ENCODE measurements around the gene RDH16. TPM values are rescaled to one million over a fixed set of nuclear protein-coding genes. Genes with fewer than 3 reads are reported as not detected.

Gene RDH16
- total RNA-seq, 1 experiment from 2014 or later, result 0.59 TPM

GRCh38 chr12:57006809-57007475 lies 49.5 kb upstream of the RDH16 start:
- ATAC-seq, result peak; percentile 27; the same call in 1 of the 2 replicates
- POLR2A ChIA-PET, result no interaction called here

More at GRCh38 chr12:57006809-57007475, 49.5 kb upstream of the RDH16 start:
- H3K9ac ChIP-seq (ENCODE audit: low read length), result peak overlapping the region; percentile 39
- peaks cover 4 to 25% of the 10 kb centered on the region in 2 experiments; a peak in 3 of 4 replicates for H3K4me1 ChIP-seq (ENCODE audit: control insufficient read depth in 1 of 2, insufficient read depth in 2 of 2, low read length in 2 of 2)
- H4K20me1 ChIP-seq (ENCODE audit: insufficient read depth), result no peaks in the 10 kb centered on the region
- H3K4me3 ChIP-seq (replicated peaks in 1 of 2; ENCODE audit: low read depth in 1 of 2, low read length in 2 of 2), result peak overlapping the region; percentile 21 to 45
- H3K27me3 ChIP-seq (ENCODE audit: insufficient read depth, low read length), result peaks cover 4% of the 10 kb centered on the region; the same call in 1 of the 2 replicates
- no TSS peak for BruUV-seq (replicated peaks)
- H3K4me2 ChIP-seq (ENCODE audit: low read length), result peak overlapping the region; percentile 65
- H2AFZ ChIP-seq (ENCODE audit: low read depth, low read length, poor library complexity, severe bottlenecking), result peak overlapping the region; percentile 91
- H3K27ac ChIP-seq (ENCODE audit: low read depth, low read length), result no peak overlapping the region
- H3K79me2 ChIP-seq (ENCODE audit: insufficient read depth, low read length), result peaks cover 34% of the 10 kb centered on the region
- DNase-seq (ENCODE audit: low read depth, low spot score), result no peak
- H3K9me2 ChIP-seq (ENCODE audit: insufficient read depth), result no peaks in the 10 kb centered on the region
- intact Hi-C loops (cut with micrococcal nuclease), result loop anchor here (5.0 kb wide), 1 partner anchor 250 kb away; no protein-coding TSS in a partner anchor
- ChIA-PET CTCF (interaction anchor here (1.6 to 5.3 kb wide), 3 partner anchors 12 to 105 kb away, joined by 3 to 26 read pairs (median 16); partner anchors contain the start of gene STAT6), RAD21 (ENCODE audit: low non-redundant PET in 1 of 2, low total read pairs in 2 of 2, uncharacterized antibody in 2 of 2, unreplicated experiment in 2 of 2) (no interaction called here)
- peaks cover 13 to 21% of the 10 kb centered on the region in 2 experiments; a peak in 3 of 4 replicates for H3K36me3 ChIP-seq (ENCODE audit: control insufficient read depth in 1 of 2, insufficient read depth in 2 of 2, low read length in 2 of 2)
- H3K9me3 ChIP-seq (ENCODE audit: control insufficient read depth in 1 of 2, insufficient read depth in 1 of 2, low read depth in 1 of 2, low read length in 2 of 2), result no peaks in the 10 kb centered on the region
- TF ChIP-seq CEBPB (IDR thresholded peaks at IDR 0.05; ENCODE audit: low read depth), result no peak
- TF ChIP-seq ZNF274 (IDR thresholded peaks at IDR 0.05; ENCODE audit: low read depth, low read length), result no peak
- no peak for TF ChIP-seq SIN3A (IDR thresholded peaks at IDR 0.05; ENCODE audit: low read depth)
- no peak for TF ChIP-seq ZBTB33 (IDR thresholded peaks at IDR 0.05; ENCODE audit: extremely low read depth, insufficient replicate concordance, low read length)
- TF ChIP-seq CTCF (IDR thresholded peaks at IDR 0.05 in 2 of 3, conservative IDR thresholded peaks at IDR 0.05 in 1 of 3; ENCODE audit: borderline replicate concordance in 1 of 3, insufficient read depth in 1 of 3, low read depth in 2 of 3, low read length in 2 of 3), result no peak; a peak in 1 of 6 replicates
